Tibial artery (tissue), 4 donors: ENCODE results near the gene TMEM45A.

Source experiments
- DNase-seq, 2 donors: peaks; one replicate each; pipeline ENCODE4 v3.0.0-alpha.2; 2019
- H3K27ac ChIP-seq, 2 donors: fragments of 200-600 bp; sonication (generic) in 1 of 2; 1 replicate in 1 of 2; 2 replicates in 1 of 2; pipeline ENCODE4 v1.5.1; 2018 to 2019; ENCODE audit warnings: mild to moderate bottlenecking in 1 of 2
- H3K27me3 ChIP-seq, 2 donors: fragments of 200-600 bp; sonication (generic) in 1 of 2; one replicate each; pipeline versions ENCODE4 v1.5.1 to v1.6.0; 2016 to 2019
- H3K36me3 ChIP-seq, 3 donors: fragments of 200-600 bp; sonication (generic) in 2 of 3; one replicate each; pipeline ENCODE4 v1.5.1; 2016 to 2019; ENCODE audit warnings: mild to moderate bottlenecking in 2 of 3
- H3K4me1 ChIP-seq, 4 donors: fragments of 200-600 bp; sonication (generic) in 2 of 4; 1 replicate in 3 of 4; 2 replicates in 1 of 4; pipeline ENCODE4 v1.5.1; 2016 to 2019
- H3K4me3 ChIP-seq, 2 donors: fragments of 200-600 bp; sonication (generic) in 1 of 2; 1 replicate in 1 of 2; 2 replicates in 1 of 2; pipeline ENCODE4 v1.5.1; 2018 to 2019; ENCODE audit warnings: mild to moderate bottlenecking in 2 of 2
- H3K9me3 ChIP-seq, 3 donors: fragments of 200-600 bp; sonication (generic) in 1 of 3; one replicate each; pipeline ENCODE4 v1.5.1; 2016 to 2019
- intact Hi-C: fragments of 100-400 bp; cut with DNase I; formaldehyde crosslinking; loops from one replicate; pipeline ENCODE4 v1.15.0; 2023; ENCODE audit warnings: low total_unique reads
- TF ChIP-seq, protein P1 (sequence below), 2 experiments: fragments of 200-600 bp in 1 of 2; fragments of 450-650 bp in 1 of 2; IDR thresholded peaks; one replicate each; pipeline ENCODE4 v1.5.1; 2017 to 2019; ENCODE audit warnings: antibody characterized with exemption in 2 of 2, mild to moderate bottlenecking in 1 of 2, moderate library complexity in 1 of 2

TMEM45A gene

DNA sequence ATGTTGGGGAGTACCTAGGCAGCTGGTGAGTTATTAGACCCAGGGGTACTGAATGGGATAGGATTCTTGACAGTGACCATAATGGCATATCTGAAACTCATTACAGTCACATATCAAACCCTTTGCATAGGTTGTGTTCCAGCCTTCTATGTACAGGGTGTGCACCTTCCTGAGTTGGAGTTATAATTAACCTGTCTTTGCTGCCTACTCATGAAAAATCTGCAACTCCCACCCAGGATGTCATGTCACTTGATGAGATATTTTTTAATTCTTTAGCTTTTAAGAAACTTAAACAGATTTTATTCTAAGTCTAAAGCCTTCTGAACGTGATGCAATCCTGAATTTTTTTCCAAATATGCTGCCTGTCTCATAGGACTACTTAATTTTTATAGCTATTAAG, 95.8 kb downstream of the TMEM45A start:
- H3K36me3 ChIP-seq: no peaks in the 10 kb centered on the region
- TF ChIP-seq, protein P1, sequence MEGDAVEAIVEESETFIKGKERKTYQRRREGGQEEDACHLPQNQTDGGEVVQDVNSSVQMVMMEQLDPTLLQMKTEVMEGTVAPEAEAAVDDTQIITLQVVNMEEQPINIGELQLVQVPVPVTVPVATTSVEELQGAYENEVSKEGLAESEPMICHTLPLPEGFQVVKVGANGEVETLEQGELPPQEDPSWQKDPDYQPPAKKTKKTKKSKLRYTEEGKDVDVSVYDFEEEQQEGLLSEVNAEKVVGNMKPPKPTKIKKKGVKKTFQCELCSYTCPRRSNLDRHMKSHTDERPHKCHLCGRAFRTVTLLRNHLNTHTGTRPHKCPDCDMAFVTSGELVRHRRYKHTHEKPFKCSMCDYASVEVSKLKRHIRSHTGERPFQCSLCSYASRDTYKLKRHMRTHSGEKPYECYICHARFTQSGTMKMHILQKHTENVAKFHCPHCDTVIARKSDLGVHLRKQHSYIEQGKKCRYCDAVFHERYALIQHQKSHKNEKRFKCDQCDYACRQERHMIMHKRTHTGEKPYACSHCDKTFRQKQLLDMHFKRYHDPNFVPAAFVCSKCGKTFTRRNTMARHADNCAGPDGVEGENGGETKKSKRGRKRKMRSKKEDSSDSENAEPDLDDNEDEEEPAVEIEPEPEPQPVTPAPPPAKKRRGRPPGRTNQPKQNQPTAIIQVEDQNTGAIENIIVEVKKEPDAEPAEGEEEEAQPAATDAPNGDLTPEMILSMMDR (IDR thresholded peaks at IDR 0.05): no peak
- no peak for DNase-seq
- H3K4me3 ChIP-seq: no peak overlapping the region
- H3K27ac ChIP-seq: no peak overlapping the region
- peaks cover 0 to 4% (median 0%) of the 10 kb centered on the region in 4 donors for H3K4me1 ChIP-seq
- H3K9me3 ChIP-seq: no peaks in the 10 kb centered on the region
- H3K27me3 ChIP-seq: no peaks in the 10 kb centered on the region
- intact Hi-C loops: loop anchor here (5.0 kb wide), 1 partner anchor 126 kb away; no protein-coding TSS in a partner anchor

DNA sequence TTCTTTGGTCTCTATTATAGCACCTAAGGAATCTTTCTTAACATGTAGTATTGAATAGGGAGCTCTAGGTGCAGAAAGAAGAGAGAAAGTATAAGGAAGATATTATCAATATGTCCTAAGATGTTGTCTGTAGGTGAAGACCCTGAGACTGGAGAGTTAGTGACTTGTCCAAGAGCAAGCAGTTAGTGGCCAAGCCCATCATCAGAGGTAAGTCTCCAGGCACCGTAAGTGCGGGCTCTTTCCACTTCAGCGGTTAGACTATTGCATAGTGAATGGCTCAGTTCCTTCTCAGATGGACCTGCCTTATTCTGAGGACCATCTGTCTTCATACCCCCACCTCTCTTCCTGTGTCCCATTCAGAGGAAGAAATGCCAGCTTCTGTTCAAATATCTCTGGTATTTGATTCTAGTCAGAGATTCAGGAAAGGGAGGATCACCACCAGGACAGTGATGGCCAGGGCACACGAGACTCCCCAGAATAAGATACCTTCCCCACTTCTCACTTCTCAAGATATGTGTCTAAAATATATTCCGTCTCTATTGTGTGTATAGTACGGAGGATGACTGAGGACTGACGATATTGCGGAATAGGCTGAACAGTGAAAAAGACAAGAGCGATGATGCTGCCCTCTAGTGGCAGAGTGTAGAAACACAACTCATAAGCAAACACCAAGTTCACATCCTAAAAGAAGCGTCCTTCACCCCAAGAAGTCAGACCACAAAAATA, 97.9 kb downstream of the TMEM45A start:
- intact Hi-C loops: loop anchor here (5.0 to 10.0 kb wide), 2 partner anchors 275 to 753 kb away; no protein-coding TSS in a partner anchor
- TF ChIP-seq, protein P1 (IDR thresholded peaks at IDR 0.05): peak; percentile 86 to 90
- no peaks in the 10 kb centered on the region for H3K27me3 ChIP-seq
- peaks cover 0 to 4% (median 0%) of the 10 kb centered on the region in 4 donors for H3K4me1 ChIP-seq
- H3K36me3 ChIP-seq: no peaks in the 10 kb centered on the region
- no peak overlapping the region for H3K4me3 ChIP-seq
- H3K27ac ChIP-seq: no peak overlapping the region
- H3K9me3 ChIP-seq: no peaks in the 10 kb centered on the region
- DNase-seq: peak in 1 of 2 donors; percentile 49

DNA sequence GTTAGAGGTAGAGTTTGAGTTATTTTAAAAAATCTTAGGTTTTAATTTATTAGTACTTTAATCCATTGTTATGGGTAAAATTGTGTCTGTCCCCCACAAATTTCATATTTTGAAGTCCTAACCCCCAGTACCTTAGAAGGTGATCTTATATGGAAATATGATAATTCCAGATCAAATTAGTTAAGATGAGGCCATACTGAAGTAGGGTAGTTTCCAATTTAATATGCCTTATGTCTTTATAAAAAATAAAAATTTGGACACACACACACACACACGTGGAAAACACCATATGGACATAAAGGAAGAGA, 98.4 kb downstream of the TMEM45A start:
- H3K4me1 ChIP-seq: peaks cover 0 to 4% (median 0%) of the 10 kb centered on the region in 4 donors
- no peaks in the 10 kb centered on the region for H3K9me3 ChIP-seq
- H3K27me3 ChIP-seq: no peaks in the 10 kb centered on the region
- no peak overlapping the region for H3K27ac ChIP-seq
- TF ChIP-seq, protein P1 (IDR thresholded peaks at IDR 0.05): no peak
- intact Hi-C loops: loop anchor here (5.0 to 10.0 kb wide), 2 partner anchors 276 to 753 kb away; no protein-coding TSS in a partner anchor
- no peaks in the 10 kb centered on the region for H3K36me3 ChIP-seq
- H3K4me3 ChIP-seq: no peak overlapping the region
- DNase-seq: no peak

DNA sequence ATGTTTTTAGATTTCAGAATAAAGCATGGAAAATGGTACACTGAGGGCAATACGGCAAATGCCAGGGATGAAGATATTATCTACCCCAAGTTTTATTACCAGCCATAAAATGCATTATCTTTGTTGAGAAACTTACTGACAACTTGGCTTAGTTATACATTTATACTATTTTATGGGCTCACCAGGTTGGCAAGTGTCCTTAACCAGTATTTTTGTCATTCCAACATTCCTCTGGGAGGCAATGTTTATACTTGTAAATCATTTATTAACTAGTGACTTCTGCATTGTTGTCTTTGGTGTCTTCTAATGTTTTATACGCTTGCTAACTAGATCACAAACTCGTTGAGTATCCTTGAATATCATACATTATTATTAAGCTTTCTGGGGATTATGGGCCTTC, 99.0 kb downstream of the TMEM45A start:
- no peak overlapping the region for H3K4me3 ChIP-seq
- peaks cover 0 to 4% (median 0%) of the 10 kb centered on the region in 4 donors for H3K4me1 ChIP-seq
- TF ChIP-seq, protein P1 (IDR thresholded peaks at IDR 0.05): no peak
- H3K27ac ChIP-seq: no peak overlapping the region
- intact Hi-C loops: loop anchor here (5.0 to 10.0 kb wide), 2 partner anchors 277 to 754 kb away; no protein-coding TSS in a partner anchor
- H3K36me3 ChIP-seq: no peaks in the 10 kb centered on the region
- H3K27me3 ChIP-seq: no peaks in the 10 kb centered on the region
- DNase-seq: no peak
- no peaks in the 10 kb centered on the region for H3K9me3 ChIP-seq

DNA sequence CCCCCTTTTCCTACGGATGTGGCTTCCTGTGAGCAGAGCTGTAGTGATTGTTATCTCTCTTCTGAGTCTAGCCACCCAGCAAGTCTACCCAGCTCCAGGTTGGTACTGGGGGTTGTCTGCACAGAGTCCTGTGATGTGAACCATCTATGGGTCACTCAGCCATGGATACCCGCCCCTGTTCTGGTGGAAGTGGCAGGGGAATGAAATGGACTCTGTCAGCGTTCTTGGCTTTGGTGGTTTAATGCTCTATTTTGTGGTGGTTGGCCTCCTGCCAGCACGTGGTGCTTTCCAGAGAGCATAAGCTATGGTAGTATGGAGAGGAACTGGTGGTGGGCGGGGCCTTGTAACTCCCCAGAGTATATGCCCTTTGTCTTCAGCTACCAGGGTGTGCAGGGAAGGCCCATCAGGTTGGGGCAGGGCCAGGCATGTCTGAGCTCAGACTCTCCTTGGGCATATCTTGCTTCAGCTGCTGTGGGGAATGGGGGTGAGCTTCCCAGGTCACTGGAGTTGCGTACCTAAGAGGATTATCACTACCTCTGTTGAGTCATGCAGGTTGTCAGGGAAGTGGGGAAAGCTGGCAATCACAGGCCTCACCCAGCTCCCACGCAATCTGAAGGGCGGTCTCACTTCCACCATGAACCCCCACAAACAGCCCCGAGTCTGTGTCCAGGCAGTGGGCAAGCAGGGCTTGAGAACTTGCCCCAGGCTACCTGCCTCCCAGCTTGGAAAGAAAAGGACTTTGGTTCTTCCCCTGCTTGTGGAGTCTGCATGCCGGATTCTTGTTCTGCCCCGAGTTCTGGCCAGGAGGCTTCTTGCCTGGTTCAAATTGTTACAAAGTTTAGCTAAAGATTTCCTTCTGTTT, 108.0 kb downstream of the TMEM45A start:
- TF ChIP-seq, protein P1 (IDR thresholded peaks at IDR 0.05): no peak
- H3K4me1 ChIP-seq: peaks cover 0 to 4% (median 0%) of the 10 kb centered on the region in 4 donors
- no peaks in the 10 kb centered on the region for H3K9me3 ChIP-seq
- intact Hi-C loops: no loop called here
- H3K27me3 ChIP-seq: no peaks in the 10 kb centered on the region
- H3K27ac ChIP-seq: no peak overlapping the region
- H3K36me3 ChIP-seq: no peaks in the 10 kb centered on the region
- H3K4me3 ChIP-seq: no peak overlapping the region
- no peak for DNase-seq
